ENCODE measurements around the gene MRPL34. TPM values are rescaled to one million over a fixed set of nuclear protein-coding genes. Genes with fewer than 3 reads are reported as not detected.
"Not testable (repeated sequence)": the region's sequence is repeated elsewhere in the genome, so short reads cannot be mapped to it uniquely, and the experiment has no call there.

MRPL34 gene
- total RNA-seq, 4 donors from 2014 or later, result 91.1 to 97.2 (median 92.8) TPM

GRCh38 chr19:17294051-17294891, 11.4 kb upstream of the MRPL34 start:
- TF ChIP-seq POLR2A (IDR thresholded peaks at IDR 0.05), result no peak
- TF ChIP-seq, protein P1, sequence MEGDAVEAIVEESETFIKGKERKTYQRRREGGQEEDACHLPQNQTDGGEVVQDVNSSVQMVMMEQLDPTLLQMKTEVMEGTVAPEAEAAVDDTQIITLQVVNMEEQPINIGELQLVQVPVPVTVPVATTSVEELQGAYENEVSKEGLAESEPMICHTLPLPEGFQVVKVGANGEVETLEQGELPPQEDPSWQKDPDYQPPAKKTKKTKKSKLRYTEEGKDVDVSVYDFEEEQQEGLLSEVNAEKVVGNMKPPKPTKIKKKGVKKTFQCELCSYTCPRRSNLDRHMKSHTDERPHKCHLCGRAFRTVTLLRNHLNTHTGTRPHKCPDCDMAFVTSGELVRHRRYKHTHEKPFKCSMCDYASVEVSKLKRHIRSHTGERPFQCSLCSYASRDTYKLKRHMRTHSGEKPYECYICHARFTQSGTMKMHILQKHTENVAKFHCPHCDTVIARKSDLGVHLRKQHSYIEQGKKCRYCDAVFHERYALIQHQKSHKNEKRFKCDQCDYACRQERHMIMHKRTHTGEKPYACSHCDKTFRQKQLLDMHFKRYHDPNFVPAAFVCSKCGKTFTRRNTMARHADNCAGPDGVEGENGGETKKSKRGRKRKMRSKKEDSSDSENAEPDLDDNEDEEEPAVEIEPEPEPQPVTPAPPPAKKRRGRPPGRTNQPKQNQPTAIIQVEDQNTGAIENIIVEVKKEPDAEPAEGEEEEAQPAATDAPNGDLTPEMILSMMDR (IDR thresholded peaks at IDR 0.05), result no peak
- no peak overlapping the region for H3K4me3 ChIP-seq
- 67 to 93% methylated on average over 10 to 19 of the region's 48 CpGs for WGBS, 2 donors
- H3K27ac ChIP-seq, result peak overlapping the region in 1 of 4 donors; percentile 3
- H3K27me3 ChIP-seq, result peaks cover 0 to 2% (median 0%) of the 10 kb centered on the region in 4 donors
- DNase-seq, result no peak
- H3K36me3 ChIP-seq, result peaks cover 0 to 18% (median 0%) of the 10 kb centered on the region in 3 donors
- peaks cover 8 to 33% (median 8%) of the 10 kb centered on the region in 3 donors for H3K4me1 ChIP-seq
- no peaks in the 10 kb centered on the region for H3K9me3 ChIP-seq
- intact Hi-C loops (cut with DNase I), result loop anchor here (10.0 kb wide), 1 partner anchor 91 kb away; no protein-coding TSS in a partner anchor

DNA sequence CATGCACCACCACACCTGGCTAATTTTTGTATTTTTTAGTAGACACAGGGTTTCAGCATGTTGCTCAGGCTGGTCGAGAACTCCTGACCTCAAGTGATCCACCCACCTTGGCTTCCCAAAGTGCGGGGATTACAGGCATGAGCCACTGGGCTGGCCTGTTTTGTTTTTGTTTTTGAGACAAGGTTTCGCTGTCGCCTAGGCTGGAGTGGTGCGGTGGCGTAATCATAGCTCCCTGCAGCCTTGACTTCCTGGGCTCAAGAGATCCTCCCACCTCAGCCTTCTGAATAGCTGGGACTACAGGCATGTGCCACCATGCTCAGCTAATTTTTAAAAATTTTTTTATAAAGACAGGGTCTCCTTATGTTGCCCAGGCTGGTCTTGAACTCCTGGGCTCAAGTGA, 10.1 kb upstream of the MRPL34 start:
- Histone ChIP-seq H3K4me1 (peaks cover 8 to 28% (median 8%) of the 10 kb centered on the region in 3 donors), H3K36me3 (peaks cover 0 to 24% (median 0%) of the 10 kb centered on the region in 3 donors)
- H3K4me3 ChIP-seq, H3K27ac ChIP-seq, DNase-seq, H3K27me3 ChIP-seq, H3K9me3 ChIP-seq: not testable (repeated sequence)
- intact Hi-C loops (cut with DNase I), result loop anchor here (10.0 kb wide), 1 partner anchor 89 kb away; no protein-coding TSS in a partner anchor
- WGBS, 2 donors, result 88 to 92% methylated on average over 5 to 6 of the region's 6 CpGs

DNA sequence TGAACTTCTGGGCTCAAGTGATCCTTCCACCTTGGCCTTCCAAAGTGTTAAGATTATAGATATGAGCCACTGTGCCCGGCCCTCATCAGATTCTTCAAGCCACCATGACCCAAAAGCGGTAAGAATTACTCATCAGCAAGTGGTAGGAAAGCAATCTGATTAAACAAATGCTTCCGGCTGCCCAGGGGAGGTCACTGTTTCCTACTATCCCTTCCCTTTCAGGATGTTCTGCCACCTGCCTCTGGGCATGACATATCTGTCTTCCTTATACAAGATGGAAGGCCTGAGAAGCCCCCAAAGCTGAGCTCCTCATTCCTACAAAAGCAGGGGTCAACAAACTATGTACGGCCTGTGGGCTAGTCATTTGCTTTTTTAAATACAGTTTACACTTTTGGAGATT, 9.4 kb upstream of the MRPL34 start:
- H3K9me3 ChIP-seq, result no peaks in the 10 kb centered on the region
- 47 to 49% methylated on average over 4 of the region's 4 CpGs for WGBS, 2 donors
- H3K4me1 ChIP-seq, result peaks cover 8 to 31% (median 8%) of the 10 kb centered on the region in 3 donors
- TF ChIP-seq, protein P1 (IDR thresholded peaks at IDR 0.05), result no peak
- no peak for TF ChIP-seq POLR2A (IDR thresholded peaks at IDR 0.05)
- H3K27ac ChIP-seq, result no peak overlapping the region
- intact Hi-C loops (cut with DNase I), result loop anchor here (10.0 kb wide), 1 partner anchor 89 kb away; no protein-coding TSS in a partner anchor
- H3K36me3 ChIP-seq, result peaks cover 0 to 32% (median 0%) of the 10 kb centered on the region in 3 donors
- no peak for DNase-seq
- H3K4me3 ChIP-seq, result no peak overlapping the region
- no peaks in the 10 kb centered on the region for H3K27me3 ChIP-seq

DNA sequence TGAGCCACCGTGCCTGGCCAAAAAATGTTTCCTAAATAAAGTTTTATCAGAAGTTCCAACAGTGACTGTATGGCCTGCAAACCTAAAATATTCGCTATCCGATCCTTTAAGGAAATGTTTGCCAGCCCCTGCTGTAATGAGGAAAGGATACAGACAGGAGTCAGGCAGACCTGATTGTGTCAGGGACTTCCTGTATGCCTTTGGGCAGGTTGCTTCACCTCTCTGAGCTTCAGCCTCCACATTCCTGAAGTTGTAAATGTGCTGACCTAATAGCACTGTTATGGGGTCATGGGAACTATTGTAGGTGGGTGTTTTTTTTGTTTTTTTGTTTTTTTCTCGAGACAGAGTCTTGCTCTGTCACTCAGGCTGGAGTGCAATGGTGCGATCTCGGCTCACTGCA, 8.7 kb upstream of the MRPL34 start:
- intact Hi-C loops (cut with DNase I), result loop anchor here (10.0 kb wide), 1 partner anchor 88 kb away; no protein-coding TSS in a partner anchor
- no peak overlapping the region for H3K4me3 ChIP-seq
- H3K4me1 ChIP-seq, result peaks cover 5 to 34% (median 6%) of the 10 kb centered on the region in 3 donors
- H3K36me3 ChIP-seq, result peaks cover 0 to 34% (median 0%) of the 10 kb centered on the region in 3 donors
- WGBS, 2 donors, result 79 to 94% methylated on average over 6 of the region's 6 CpGs
- TF ChIP-seq, protein P1 (IDR thresholded peaks at IDR 0.05), result no peak
- TF ChIP-seq POLR2A (IDR thresholded peaks at IDR 0.05), result no peak
- no peak for DNase-seq
- H3K27me3 ChIP-seq, result no peaks in the 10 kb centered on the region
- H3K27ac ChIP-seq, result no peak overlapping the region
- H3K9me3 ChIP-seq, result no peaks in the 10 kb centered on the region

- no peak for DNase-seq
- 100% methylated on average over 1 of the region's 51 CpGs; no CpG with 5 or more reads in 1 of the 2 donors for WGBS, 2 donors
- no peak overlapping the region for H3K4me3 ChIP-seq
- H3K27me3 ChIP-seq, result no peaks in the 10 kb centered on the region
- H3K4me1 ChIP-seq, result peaks cover 17 to 47% (median 28%) of the 10 kb centered on the region in 3 donors
- no peaks in the 10 kb centered on the region for H3K9me3 ChIP-seq
- TF ChIP-seq, protein P1 (IDR thresholded peaks at IDR 0.05), result no peak
- TF ChIP-seq POLR2A (IDR thresholded peaks at IDR 0.05), result no peak
- H3K27ac ChIP-seq, result no peak overlapping the region
- H3K36me3 ChIP-seq, result peaks cover 0 to 26% (median 0%) of the 10 kb centered on the region in 3 donors
- intact Hi-C loops (cut with DNase I), result no loop called here
Observed at GRCh38 chr19:17300992-17301619, 4.6 kb upstream of the MRPL34 start.

All from esophagus squamous epithelium (tissue), 5 donors.